ENCODE measurements around the gene SH3TC2.

DNA sequence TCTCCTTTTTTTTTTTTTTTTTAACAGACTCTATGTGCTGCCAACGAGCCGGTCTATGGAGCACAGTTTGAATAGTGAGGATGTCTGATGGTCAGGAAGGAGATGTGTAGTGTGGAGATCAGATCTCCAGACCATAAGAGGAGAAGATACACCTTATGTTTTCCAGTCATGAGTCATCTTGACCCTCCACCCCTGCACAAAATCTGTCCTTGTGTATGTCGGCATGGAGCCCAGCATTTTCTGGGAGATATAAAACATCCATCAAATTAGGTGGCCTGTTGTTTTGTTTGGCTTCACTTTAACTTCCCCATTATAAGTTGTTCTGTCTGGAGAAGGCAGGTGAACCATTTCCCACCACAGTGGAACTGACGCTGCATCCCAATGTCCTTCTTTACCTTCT lies 19.2 kb downstream of the SH3TC2 start:
- TF ChIP-seq, protein P1, sequence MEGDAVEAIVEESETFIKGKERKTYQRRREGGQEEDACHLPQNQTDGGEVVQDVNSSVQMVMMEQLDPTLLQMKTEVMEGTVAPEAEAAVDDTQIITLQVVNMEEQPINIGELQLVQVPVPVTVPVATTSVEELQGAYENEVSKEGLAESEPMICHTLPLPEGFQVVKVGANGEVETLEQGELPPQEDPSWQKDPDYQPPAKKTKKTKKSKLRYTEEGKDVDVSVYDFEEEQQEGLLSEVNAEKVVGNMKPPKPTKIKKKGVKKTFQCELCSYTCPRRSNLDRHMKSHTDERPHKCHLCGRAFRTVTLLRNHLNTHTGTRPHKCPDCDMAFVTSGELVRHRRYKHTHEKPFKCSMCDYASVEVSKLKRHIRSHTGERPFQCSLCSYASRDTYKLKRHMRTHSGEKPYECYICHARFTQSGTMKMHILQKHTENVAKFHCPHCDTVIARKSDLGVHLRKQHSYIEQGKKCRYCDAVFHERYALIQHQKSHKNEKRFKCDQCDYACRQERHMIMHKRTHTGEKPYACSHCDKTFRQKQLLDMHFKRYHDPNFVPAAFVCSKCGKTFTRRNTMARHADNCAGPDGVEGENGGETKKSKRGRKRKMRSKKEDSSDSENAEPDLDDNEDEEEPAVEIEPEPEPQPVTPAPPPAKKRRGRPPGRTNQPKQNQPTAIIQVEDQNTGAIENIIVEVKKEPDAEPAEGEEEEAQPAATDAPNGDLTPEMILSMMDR (IDR thresholded peaks at IDR 0.05), result no peak
- TF ChIP-seq EZH2 (IDR thresholded peaks at IDR 0.05; ENCODE audit: borderline replicate concordance, insufficient read depth, low read depth, low read length, poor library complexity, severe bottlenecking), result no peak

All from B cell (primary cell).